PFSK-1 (cell line): ENCODE results near the gene SDK1.

Experiments used
- FOXP2 ChIP-seq: optimal IDR thresholded peaks from 2 replicates; pipeline ENCODE3; 2011; ENCODE audit warnings: borderline replicate concordance, control low read depth, inconsistent platforms; ENCODE audit not compliant: insufficient read depth; ENCODE audit errors: extremely low read length, extremely low read depth
- POLR2AphosphoS5 ChIP-seq: IDR thresholded peaks from 2 replicates; pipeline ENCODE4 v1.6.1; 2012; ENCODE audit warnings: low read depth, mild to moderate bottlenecking, control low read depth, low read length, moderate library complexity
- REST ChIP-seq, 2 experiments: IDR thresholded peaks; 2 replicates each; pipeline versions ENCODE4 v1.6.1 to v1.8.0; 2011 to 2012; ENCODE audit warnings: low read depth in 2 of 2, low read length in 2 of 2, control low read depth in 1 of 2, inconsistent platforms in 1 of 2, mild to moderate bottlenecking in 1 of 2, moderate library complexity in 1 of 2; ENCODE audit not compliant: insufficient read depth in 1 of 2
- SIN3A ChIP-seq: IDR thresholded peaks from 2 replicates; pipeline ENCODE4 v1.6.1; 2012; ENCODE audit warnings: mild to moderate bottlenecking, low read length, moderate library complexity, borderline replicate concordance; ENCODE audit not compliant: insufficient read depth
- TAF1 ChIP-seq: IDR thresholded peaks from 2 replicates; pipeline ENCODE4 v1.6.1; 2012; ENCODE audit warnings: low read length, control low read depth, borderline replicate concordance; ENCODE audit not compliant: insufficient read depth

Gene SDK1

DNA sequence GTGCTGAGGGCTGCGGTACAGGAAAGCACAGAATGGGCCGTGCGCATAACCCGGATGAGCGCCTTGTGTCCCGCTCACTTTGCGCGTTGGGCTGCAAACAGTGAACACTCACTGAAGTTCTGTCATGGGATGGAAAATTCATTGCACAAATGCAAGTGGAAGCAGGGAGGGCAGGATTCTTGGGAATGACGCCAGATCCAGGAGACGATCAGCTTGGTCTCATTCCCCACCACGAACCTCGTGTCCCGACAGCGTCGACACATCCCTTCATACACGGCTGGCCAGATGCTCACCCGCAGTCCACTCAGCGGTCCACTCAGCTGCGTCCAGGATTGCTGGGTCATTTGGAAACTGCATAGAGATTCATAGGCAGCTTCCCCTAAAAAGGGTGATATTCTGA lies 607.1 kb downstream of the SDK1 start:
- no peak for TF ChIP-seq REST (IDR thresholded peaks at IDR 0.05; ENCODE audit: insufficient read depth in 1 of 2, low read depth in 2 of 2, low read length in 2 of 2)
- TF ChIP-seq SIN3A, result no peak
- no peak for TF ChIP-seq FOXP2
- no peak for TF ChIP-seq POLR2AphosphoS5
- TF ChIP-seq TAF1, result no peak

DNA sequence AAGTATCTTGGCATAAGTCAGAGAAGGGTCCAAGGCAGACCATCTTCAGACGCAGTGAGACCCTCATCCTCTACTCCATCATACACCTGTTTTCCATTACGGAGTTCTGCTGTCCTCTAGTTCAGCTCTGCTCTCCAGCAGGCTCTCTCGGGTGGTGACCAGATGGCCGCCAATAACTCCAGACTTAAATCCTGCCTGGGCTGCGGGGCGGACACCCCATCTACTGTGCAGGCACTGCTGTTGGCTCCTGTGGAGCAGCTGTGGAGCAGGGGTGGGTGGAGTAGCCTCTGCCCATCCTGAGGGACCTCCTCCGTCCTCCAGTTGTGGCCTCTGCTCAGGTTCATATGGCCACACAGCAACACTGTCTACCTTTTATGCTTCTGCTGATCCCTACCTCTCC lies 608.1 kb downstream of the SDK1 start:
- TF ChIP-seq TAF1 (no peak), FOXP2 (no peak), POLR2AphosphoS5 (no peak), SIN3A (no peak), REST (IDR thresholded peaks at IDR 0.05; ENCODE audit: insufficient read depth in 1 of 2, low read depth in 2 of 2, low read length in 2 of 2) (no peak)

GRCh38 chr7:3910054-3910453 lies 609.0 kb downstream of the SDK1 start:
- no peak for TF ChIP-seq REST (IDR thresholded peaks at IDR 0.05; ENCODE audit: insufficient read depth in 1 of 2, low read depth in 2 of 2, low read length in 2 of 2)

DNA sequence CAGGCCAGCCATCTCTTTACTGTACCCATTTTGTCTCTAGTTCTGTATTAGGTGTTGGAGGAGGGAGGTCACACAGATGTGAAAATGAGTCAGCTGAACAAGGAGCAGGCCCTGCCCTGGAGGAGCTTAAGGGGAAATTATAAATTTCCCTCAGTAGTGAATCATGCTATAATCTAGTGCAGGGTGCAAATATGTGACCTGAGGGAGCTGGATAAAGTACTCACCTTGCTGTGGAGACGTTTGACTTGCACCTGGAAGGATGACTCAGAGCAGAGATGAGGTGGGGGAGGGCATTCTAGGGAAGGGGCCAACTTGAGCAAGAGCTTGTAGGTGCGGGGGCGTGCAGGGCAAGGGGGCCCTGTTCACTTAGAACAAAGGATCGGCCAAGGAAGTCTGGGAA lies 610.6 kb downstream of the SDK1 start:
- no peak for TF ChIP-seq REST (IDR thresholded peaks at IDR 0.05; ENCODE audit: insufficient read depth in 1 of 2, low read depth in 2 of 2, low read length in 2 of 2)

DNA sequence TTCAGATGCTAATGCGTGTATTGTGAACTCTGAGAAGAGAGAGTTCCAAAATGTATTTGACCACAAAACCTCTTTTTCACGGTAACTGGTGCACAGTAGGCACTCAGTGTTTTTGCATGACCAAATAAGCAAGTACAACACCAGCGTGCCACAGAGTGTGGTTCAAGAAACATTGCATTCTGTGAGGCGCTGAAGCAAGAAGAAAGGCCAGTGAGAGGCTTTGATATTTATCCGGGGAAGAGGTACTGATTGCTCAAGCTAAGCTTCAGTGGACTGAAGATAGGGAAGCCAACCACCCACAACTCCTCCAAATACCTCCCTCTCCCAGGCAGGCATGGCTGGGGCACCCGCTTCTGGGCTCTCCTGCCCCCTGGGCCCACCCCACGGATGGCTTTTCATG lies 611.2 kb downstream of the SDK1 start:
- no peak for TF ChIP-seq POLR2AphosphoS5
- no peak for TF ChIP-seq SIN3A
- TF ChIP-seq REST (IDR thresholded peaks at IDR 0.05; ENCODE audit: insufficient read depth in 1 of 2, low read depth in 2 of 2, low read length in 2 of 2), result no peak
- TF ChIP-seq FOXP2, result no peak
- TF ChIP-seq TAF1, result no peak
